ENCODE results near the gene GGN. TPM values are rescaled to one million over a fixed set of nuclear protein-coding genes. Genes with fewer than 3 reads are reported as not detected.

GGN gene
- total and polyA plus RNA-seq, 9 of the 15 experiments (the other 6 are each of a cell fraction or from before 2014, with no cell fraction given) = 0.15 to 0.33 TPM; not detected in 7

DNA sequence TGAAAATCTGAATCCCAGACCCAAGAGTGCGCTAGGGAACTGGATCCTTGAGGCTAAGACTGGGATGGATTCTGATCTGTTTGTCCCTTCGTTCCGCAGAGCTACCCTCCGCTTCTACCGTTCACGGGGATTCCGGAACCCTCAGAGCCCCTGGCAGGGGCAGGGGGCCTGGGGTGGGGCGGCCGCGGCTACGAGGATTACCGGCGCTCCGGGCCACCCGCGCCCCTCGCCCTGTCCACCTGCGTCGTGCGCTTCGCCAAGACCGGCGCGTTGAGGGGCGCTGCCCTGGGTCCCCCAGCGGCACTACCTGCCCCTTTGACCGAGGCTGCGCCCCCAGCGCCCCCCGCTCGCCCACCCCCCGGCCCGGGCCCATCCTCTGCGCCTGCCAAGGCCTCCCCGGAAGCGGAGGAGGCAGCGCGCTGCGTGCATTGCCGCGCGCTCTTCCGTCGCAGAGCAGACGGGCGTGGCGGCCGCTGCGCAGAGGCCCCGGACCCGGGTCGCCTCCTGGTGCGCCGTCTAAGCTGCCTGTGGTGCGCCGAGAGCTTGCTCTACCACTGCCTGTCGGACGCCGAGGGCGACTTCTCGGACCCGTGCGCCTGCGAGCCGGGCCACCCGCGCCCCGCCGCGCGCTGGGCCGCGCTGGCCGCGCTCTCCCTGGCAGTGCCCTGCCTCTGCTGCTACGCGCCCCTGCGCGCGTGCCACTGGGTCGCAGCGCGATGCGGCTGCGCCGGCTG, 7.7 kb upstream of the GGN start:
- Histone ChIP-seq H3K27ac (ENCODE audit: extremely low read depth, low read depth, low read length) (no peak overlapping the region), H3K27me3 (ENCODE audit: control insufficient read depth in 2 of 2, insufficient read depth in 2 of 2, low read length in 2 of 2) (no peaks in the 10 kb centered on the region), H3K4me1 (replicated peaks in 1 of 2; ENCODE audit: control insufficient read depth in 2 of 2, insufficient read depth in 2 of 2, low read length in 2 of 2) (peaks cover 14 to 25% of the 10 kb centered on the region in 2 experiments; a peak in 4 of 5 replicates), H3K36me3 (ENCODE audit: control insufficient read depth, insufficient read depth, low read length) (no peaks in the 10 kb centered on the region), H3K9me3 (replicated peaks; ENCODE audit: control insufficient read depth, insufficient read depth, low read depth, low read length) (0 out of 2 replicates have a peak, but pooled peaks cover 2% of the 10 kb centered on the region), H3K4me3 (no peak overlapping the region), H3K4me2 (ENCODE audit: insufficient read depth, low read length) (no peak overlapping the region), H3K9me1 (ENCODE audit: control insufficient read depth, insufficient read depth, low read length) (no peaks in the 10 kb centered on the region), H3K9ac (ENCODE audit: insufficient read depth in 1 of 2, low read depth in 2 of 2, low read length in 2 of 2) (no peak overlapping the region), H4K20me1 (replicated peaks; ENCODE audit: control insufficient read depth, insufficient read depth, low read length) (no peaks in the 10 kb centered on the region), H3K79me2 (ENCODE audit: control insufficient read depth, insufficient read depth, low read length) (no peaks in the 10 kb centered on the region), H2AFZ (ENCODE audit: low read depth, low read length) (no peak overlapping the region)
- 98% methylated on average over 26 of the region's 86 CpGs for WGBS (ENCODE audit: insufficient coverage, low coverage, missing lambda C conversion rate)
- TF ChIP-seq CXXC5 (CRISPR knock-in tag; IDR thresholded peaks at IDR 0.05) (no peak), NCOA6 (IDR thresholded peaks at IDR 0.05) (no peak)
- intact Hi-C loops (cut with micrococcal nuclease) = no loop called here
- no TSS peak for BruUV-seq (replicated peaks)
- no peak for ATAC-seq
- ChIA-PET POLR2A (no interaction called here), CTCF (ENCODE audit: low intra/inter-chr PET ratio) (no interaction called here)
- no peak for FAIRE-seq
- in situ Hi-C loops (cut with MboI) = no loop called here
- DNase-seq (ENCODE audit: extremely low read depth in 1 of 4, low spot score in 3 of 4) = no peak

- no peaks in the 10 kb centered on the region for H3K79me2 ChIP-seq (ENCODE audit: control insufficient read depth, insufficient read depth, low read length)
- no peak for FAIRE-seq
- 0 out of 2 replicates have a peak, but pooled peaks cover 2% of the 10 kb centered on the region for H3K9me3 ChIP-seq (replicated peaks; ENCODE audit: control insufficient read depth, insufficient read depth, low read depth, low read length)
- no peak overlapping the region; a peak in 1 of 4 replicates for H3K9ac ChIP-seq (ENCODE audit: insufficient read depth in 1 of 2, low read depth in 2 of 2, low read length in 2 of 2)
- H2AFZ ChIP-seq (ENCODE audit: low read depth, low read length) = no peak overlapping the region
- H4K20me1 ChIP-seq (replicated peaks; ENCODE audit: control insufficient read depth, insufficient read depth, low read length) = no peaks in the 10 kb centered on the region
- H3K27ac ChIP-seq (ENCODE audit: extremely low read depth, low read depth, low read length) = no peak overlapping the region
- no peaks in the 10 kb centered on the region for H3K9me1 ChIP-seq (ENCODE audit: control insufficient read depth, insufficient read depth, low read length)
- no TSS peak for BruUV-seq (replicated peaks)
- no peaks in the 10 kb centered on the region for H3K36me3 ChIP-seq (ENCODE audit: control insufficient read depth, insufficient read depth, low read length)
- H3K4me3 ChIP-seq = no peak overlapping the region
- no peaks in the 10 kb centered on the region for H3K27me3 ChIP-seq (ENCODE audit: control insufficient read depth in 2 of 2, insufficient read depth in 2 of 2, low read length in 2 of 2)
- ChIA-PET POLR2A (interaction anchor here (1.3 kb wide), 1 partner anchor 20 kb away, joined by 4 read pairs; the partner anchor contains the start of gene PSMD8), CTCF (ENCODE audit: low intra/inter-chr PET ratio) (no interaction called here)
- 75% methylated on average over 23 of the region's 30 CpGs for WGBS (ENCODE audit: insufficient coverage, low coverage, missing lambda C conversion rate)
- TF ChIP-seq NFIC (IDR thresholded peaks at IDR 0.05) = no peak
- peak; percentile 90 for TF ChIP-seq ZBTB33 (CRISPR knock-in tag; IDR thresholded peaks at IDR 0.05)
- no peak for DNase-seq (ENCODE audit: extremely low read depth in 1 of 4, low spot score in 3 of 4)
- peaks cover 14 to 33% of the 10 kb centered on the region in 2 experiments; a peak in 4 of 5 replicates for H3K4me1 ChIP-seq (replicated peaks in 1 of 2; ENCODE audit: control insufficient read depth in 2 of 2, insufficient read depth in 2 of 2, low read length in 2 of 2)
- in situ Hi-C loops (cut with MboI) (no loop called here), intact Hi-C loops (cut with micrococcal nuclease) (no loop called here)
- no peak overlapping the region for H3K4me2 ChIP-seq (ENCODE audit: insufficient read depth, low read length)
- ATAC-seq = no peak
These were observed 6.7 kb upstream of the GGN start for GRCh38 chr19:38394488-38394887.

Measured in K562 (cell line).